ENCODE results near the gene SBF2.
"Not testable (repeated sequence)": the region's sequence is repeated elsewhere in the genome, so short reads cannot be mapped to it uniquely, and the experiment has no call there.

Gene SBF2

DNA sequence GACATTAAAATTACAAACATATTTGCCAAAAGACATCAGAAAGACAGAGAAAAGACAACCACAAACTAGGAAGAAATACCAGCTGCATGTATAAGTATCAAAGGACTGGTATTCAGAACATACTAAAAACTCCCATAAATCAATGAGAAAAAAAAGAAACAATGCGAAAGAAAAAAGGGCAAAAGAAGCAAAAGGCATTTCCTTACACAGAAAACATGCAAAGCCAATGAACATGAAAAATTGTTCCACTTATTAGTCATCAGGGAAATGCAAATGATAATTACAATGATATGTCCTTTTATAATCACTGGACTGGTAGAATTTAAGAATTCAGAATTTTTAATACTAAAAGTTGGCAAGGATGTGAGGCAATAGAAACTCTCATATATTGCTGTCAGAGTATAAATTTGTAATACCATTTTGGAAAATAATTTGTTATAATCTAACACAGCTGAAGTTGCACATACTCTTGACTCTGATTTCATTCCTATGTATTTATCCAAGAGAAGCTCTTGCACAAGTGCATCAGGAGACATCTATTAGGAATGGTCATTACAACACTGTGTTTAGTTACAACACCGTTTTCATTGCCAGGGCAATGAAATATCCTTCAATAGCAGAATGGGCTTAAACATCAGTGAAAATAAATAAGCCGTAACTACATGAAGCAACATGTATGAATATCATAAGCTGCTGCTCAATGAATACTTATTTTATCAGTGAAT, 350.5 kb downstream of the SBF2 start:
- no peak for DNase-seq

GRCh38 chr11:9941991-9942390, 352.0 kb downstream of the SBF2 start:
- DNase-seq: no peak

GRCh38 chr11:9939150-9939549, 354.9 kb downstream of the SBF2 start:
- not testable (repeated sequence) for DNase-seq

DNA sequence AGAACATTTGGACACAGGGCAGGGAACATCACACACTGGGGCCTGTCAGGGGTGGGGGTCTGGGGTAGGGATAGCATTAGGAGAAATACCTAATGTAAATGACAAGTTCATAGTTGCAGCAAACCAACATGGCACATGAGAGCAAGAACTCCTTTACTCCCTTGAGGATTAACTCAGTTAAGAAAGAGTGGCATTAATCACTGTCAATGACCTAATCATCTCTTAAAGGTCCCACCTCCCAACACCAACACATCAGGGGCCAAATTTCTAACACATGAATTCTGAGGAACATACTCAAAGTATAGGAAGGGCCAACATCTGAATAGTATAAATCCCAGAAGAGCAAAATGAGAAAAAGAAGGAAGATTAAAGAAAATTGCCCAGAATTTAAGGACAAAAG, 357.3 kb downstream of the SBF2 start:
- DNase-seq: no peak

- DNase-seq: not testable (repeated sequence)
Measured at GRCh38 chr11:9932843-9933242, 361.2 kb downstream of the SBF2 start.

GRCh38 chr11:9930562-9931331, 363.3 kb downstream of the SBF2 start:
- not testable (repeated sequence) for DNase-seq

DNA sequence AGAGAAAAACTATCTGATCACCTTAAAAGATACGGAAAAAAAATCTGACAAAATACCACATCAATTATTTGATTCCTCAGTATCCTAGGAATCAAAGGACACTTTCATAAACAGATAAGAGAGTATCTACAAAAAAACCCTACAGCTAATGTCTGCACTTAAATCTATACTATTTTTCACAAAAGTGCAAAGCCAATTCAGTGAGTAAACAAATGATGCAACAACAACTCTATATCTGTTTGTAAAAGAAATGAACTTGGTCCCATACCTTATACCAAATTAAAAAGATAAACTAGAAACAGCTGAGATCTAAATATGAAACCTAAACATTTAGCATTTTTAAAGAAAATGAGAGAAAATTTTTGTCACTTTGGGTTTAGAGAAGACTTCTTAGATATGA, 366.3 kb downstream of the SBF2 start:
- no peak for DNase-seq

DNA sequence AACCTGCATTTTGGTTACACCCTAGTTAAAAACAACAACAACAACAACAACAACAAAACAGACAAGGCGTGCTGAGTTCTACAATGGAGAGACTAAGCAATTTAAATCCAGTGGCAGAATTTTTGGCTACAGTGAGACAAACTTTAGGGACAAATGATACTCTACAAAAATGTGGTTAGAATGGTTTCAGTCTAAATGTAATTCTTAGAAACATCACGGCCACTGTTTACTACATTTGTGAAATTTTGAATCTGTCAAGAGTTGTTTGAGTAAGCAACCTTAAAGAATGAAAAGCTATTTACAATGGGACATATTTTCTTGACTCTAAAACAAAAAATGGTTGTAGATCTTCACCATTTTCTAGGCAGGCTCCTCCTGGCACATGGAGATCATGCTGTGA, 370.7 kb downstream of the SBF2 start:
- DNase-seq: no peak

DNA sequence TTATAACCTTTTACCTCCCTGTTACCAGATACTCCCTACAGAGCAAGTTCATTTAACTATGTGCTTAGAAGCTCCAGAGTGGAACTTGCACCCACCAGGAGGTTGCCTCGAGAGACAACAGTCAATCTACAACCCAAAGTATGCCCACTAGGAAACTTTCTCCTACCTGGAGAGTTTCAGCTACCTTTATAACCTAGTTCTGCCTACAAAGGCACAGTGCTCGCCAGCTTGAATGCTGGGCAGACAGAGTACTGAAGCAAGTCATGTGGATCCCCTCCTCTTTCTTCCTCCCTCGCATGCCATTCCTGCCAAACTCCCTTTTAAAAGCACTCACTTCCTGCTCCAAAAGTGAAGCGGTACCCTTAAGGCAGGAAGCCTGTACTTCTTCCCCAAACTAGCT, 371.2 kb downstream of the SBF2 start:
- no peak for DNase-seq

DNA sequence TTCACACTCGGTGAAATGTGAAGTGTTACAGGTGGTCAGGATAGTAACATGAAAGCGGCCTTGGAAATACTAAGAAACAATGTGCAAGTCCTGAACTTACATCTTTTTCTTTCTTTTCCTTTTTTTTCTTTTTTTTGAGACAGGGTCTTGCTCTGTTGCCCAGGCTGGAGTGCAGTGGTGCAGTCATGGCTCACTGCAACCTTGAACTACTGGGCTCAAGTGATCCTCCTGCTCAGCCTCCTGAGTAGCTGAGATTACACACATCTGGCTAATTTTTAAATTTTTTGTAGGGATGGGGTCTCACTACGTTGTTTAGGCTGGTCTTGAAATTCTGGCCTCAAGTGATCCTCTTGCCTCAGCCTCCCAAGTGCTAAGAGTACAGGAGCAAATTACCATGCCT, 377.5 kb downstream of the SBF2 start:
- DNase-seq: no peak

DNA sequence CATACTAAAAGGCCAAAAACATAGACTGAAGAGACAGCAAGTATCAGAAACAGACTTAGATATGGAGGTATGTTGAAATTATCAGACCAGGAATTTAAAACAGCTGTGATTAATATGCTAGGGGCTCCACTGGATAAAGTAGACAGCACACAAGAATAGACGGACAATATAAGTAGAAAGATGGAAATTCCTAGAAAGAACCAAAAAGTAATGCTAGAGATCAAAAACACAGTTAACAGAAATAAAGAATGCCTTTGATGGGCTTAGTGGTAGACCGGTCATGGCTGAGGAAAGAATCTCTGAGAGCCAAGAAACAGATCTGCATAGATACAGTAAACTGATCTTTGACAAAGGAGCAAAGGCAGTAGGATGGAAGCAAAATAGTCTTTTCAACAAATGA, 380.0 kb downstream of the SBF2 start:
- no peak for DNase-seq

GRCh38 chr11:9905960-9906791, 387.8 kb downstream of the SBF2 start:
- no peak for DNase-seq

DNA sequence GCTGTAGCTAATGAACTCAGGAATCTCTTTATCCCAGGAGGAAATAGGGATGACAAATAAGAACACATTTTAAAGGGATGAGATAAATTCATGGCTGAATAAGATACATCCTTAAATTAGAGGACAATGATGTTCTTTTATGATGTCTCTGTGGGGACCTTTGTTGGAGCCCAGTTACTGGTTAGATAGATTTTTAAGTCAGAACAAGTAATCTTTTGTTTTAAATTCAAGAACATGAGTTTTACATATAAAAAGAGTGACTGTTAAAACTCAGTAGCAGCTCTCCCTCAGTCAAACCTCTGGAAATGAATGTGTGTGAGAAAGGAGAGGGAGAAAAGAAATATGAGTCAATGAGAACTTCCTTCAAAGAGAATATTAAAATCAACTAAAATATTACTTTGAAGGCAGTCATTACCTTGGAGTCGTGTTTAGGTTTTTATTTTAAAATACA, 388.5 kb downstream of the SBF2 start:
- DNase-seq: no peak

- no peak for DNase-seq
Measured at GRCh38 chr11:9903579-9903978, 390.4 kb downstream of the SBF2 start.

DNA sequence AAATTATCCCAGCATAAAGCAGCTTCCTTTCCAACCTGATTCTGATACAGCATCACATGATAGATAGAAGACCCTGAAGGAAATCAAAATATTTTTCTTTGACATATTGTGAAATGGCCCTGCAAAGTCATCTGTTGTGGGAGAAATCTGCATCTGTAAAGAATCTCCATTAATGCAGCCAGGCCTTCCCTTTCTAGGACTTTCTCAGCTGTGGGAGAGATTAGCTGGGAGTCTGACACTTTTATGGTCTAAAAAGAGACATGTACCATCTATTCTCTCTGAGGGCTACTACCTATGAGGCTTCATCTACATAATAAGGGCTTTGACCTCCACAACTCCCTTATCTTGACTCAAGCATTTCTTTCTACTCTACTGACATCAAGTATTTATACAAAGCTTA, 392.1 kb downstream of the SBF2 start:
- DNase-seq: no peak

DNA sequence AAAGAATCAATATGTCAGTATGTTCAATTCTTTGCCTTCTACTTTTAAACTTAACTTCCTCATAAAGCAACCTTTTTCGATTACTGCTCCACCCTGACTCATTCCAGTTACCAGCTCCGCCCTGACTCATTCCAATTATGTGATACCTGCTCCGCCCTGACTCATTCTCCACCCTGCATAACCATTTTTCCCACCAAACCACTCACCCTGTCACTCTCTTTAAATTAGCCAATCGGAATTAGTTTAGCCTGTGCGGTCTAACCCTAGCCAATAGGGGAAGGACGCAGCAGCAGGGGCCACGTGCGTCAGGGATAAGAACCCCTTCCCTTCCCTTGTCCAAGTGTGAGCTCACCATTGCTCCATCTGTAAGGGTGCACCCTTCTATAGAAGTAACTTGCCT, 393.8 kb downstream of the SBF2 start:
- peak; percentile 59 for DNase-seq

- DNase-seq: no peak
Measured at GRCh38 chr11:9899676-9900075, 394.3 kb downstream of the SBF2 start.

GRCh38 chr11:9896902-9897301, 397.1 kb downstream of the SBF2 start:
- DNase-seq: no peak

- DNase-seq: no peak
Measured at GRCh38 chr11:9895006-9895405, 399.0 kb downstream of the SBF2 start.

DNA sequence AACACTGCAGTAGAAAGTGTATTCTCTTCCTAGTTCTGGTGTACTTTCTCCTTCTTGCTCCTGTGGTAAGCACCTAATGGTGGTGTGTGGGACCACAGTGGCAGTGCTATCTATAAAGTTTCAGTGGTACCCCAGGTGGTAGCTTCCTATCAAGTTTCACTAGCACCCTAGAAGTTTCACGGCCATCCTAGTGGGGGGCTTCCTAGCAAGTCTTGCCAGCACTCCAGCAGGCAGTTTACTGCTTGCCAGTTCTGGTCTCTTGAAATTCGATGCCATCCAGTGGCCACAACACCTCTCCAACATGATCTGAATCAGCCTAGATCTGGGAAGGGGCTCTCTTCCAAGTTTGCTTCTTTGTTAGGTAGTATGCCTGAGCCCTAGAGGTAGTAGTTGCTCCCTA, 400.5 kb downstream of the SBF2 start:
- no peak for DNase-seq

- no peak for DNase-seq
Measured at GRCh38 chr11:9888938-9889337, 405.1 kb downstream of the SBF2 start.

GRCh38 chr11:9887472-9887871, 406.5 kb downstream of the SBF2 start:
- no peak for DNase-seq

DNA sequence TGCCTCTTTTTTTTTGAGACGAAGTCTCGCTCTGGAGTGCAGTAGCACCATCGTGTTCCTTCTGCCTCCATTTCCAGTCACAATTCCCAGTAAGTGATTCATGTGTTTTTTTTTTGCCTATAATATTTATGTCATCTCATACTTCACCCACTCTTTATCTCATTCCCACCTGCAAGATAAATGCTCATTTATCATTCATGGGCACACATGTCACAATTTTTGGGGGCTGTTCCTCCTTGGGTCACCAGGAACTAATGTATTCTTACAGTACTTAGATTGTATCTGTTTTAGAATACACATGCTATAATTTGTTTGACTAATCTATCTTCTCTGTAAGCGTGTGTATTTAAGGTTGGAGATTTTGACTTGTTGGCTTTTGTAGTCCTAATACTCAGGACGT, 407.4 kb downstream of the SBF2 start:
- DNase-seq: no peak

DNA sequence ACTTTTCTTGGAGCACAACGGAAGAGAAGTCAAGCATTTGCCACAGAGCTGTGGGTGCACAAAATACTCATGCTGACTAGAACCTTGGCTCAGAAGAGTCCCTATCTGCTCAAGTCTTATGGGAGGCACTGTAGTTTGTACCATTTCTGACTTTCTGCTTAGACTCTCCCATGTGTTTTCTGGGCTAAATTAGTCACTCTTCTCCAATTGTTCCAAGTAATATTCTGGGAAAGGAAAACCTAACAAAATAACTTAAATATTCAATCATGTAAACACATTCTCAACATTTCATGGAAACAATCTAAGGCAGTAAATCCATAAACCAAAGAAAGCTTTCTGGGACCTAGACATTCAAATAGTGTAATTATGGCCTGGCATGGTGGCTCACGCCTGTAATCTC, 409.4 kb downstream of the SBF2 start:
- DNase-seq: no peak

Data from MV-4-11 (cell line).